HS-27A (cell line): Measurements from ENCODE around the gene KSR1.

Source experiments
- DNase-seq: peaks from one replicate; pipeline ENCODE4 v3.0.0-alpha.2; 2012; ENCODE audit warnings: low read depth, missing footprints

KSR1 gene

GRCh38 chr17:27475070-27475673, 18.9 kb downstream of the KSR1 start:
- no peak for DNase-seq

- no peak for DNase-seq
Measured at GRCh38 chr17:27475981-27476895, 20.0 kb downstream of the KSR1 start.

GRCh38 chr17:27477050-27477888, 21.0 kb downstream of the KSR1 start:
- DNase-seq, result no peak

- no peak for DNase-seq
Measured at GRCh38 chr17:27477971-27478684, 21.9 kb downstream of the KSR1 start.

GRCh38 chr17:27478901-27479538, 22.8 kb downstream of the KSR1 start:
- no peak for DNase-seq

- no peak for DNase-seq
Measured at GRCh38 chr17:27479838-27480237, 23.6 kb downstream of the KSR1 start.

GRCh38 chr17:27480699-27481098, 24.5 kb downstream of the KSR1 start:
- DNase-seq, result no peak

- DNase-seq, result no peak
Measured at GRCh38 chr17:27481327-27481726, 25.1 kb downstream of the KSR1 start.

GRCh38 chr17:27485125-27485524, 28.9 kb downstream of the KSR1 start:
- DNase-seq, result no peak

GRCh38 chr17:27485716-27486495, 29.7 kb downstream of the KSR1 start:
- DNase-seq, result no peak

- no peak for DNase-seq
Measured at GRCh38 chr17:27486741-27487140, 30.5 kb downstream of the KSR1 start.

- no peak for DNase-seq
Measured at GRCh38 chr17:27488231-27488630, 32.0 kb downstream of the KSR1 start.

- DNase-seq, result no peak
Measured at GRCh38 chr17:27489045-27489715, 32.9 kb downstream of the KSR1 start.

- no peak for DNase-seq
Measured at GRCh38 chr17:27490391-27490790, 34.1 kb downstream of the KSR1 start.

- DNase-seq, result no peak
Measured at GRCh38 chr17:27491713-27492190, 35.5 kb downstream of the KSR1 start.

- no peak for DNase-seq
Measured at GRCh38 chr17:27492470-27492869, 36.2 kb downstream of the KSR1 start.

GRCh38 chr17:27493088-27493487, 36.8 kb downstream of the KSR1 start:
- DNase-seq, result no peak

GRCh38 chr17:27494192-27495091, 38.2 kb downstream of the KSR1 start:
- DNase-seq, result no peak

GRCh38 chr17:27495460-27495859, 39.2 kb downstream of the KSR1 start:
- no peak for DNase-seq
